ENCODE measurements around the gene FAM236A. TPM values are rescaled to one million over a fixed set of nuclear protein-coding genes. Genes with fewer than 3 reads are reported as not detected.

The FAM236A gene
- polyA plus RNA-seq, 3 donors from 2014 or later = not detected

Other genes with a start within 250 kb of the FAM236A start
- gene PHKA1, start 223.9 kb upstream of the FAM236A start, polyA plus RNA-seq = not detected
- not detected for gene DMRTC1B, start 161.3 kb upstream of the FAM236A start, polyA plus RNA-seq
- gene FAM236B, start 155.5 kb upstream of the FAM236A start, polyA plus RNA-seq = not detected
- not detected for gene FAM236D, start 130.0 kb upstream of the FAM236A start, polyA plus RNA-seq
- not detected for gene FAM236C, start 25.6 kb upstream of the FAM236A start, polyA plus RNA-seq
- gene DMRTC1, start 5.6 kb downstream of the FAM236A start, polyA plus RNA-seq = under 1 TPM in 1 of 3 donors, not detected in 2; 0.82 TPM
- not detected for gene PABPC1L2B, start 64.7 kb downstream of the FAM236A start, polyA plus RNA-seq
- not detected for gene PABPC1L2A, start 141.3 kb downstream of the FAM236A start, polyA plus RNA-seq